ENCODE measurements around the gene SNX9.

DNA sequence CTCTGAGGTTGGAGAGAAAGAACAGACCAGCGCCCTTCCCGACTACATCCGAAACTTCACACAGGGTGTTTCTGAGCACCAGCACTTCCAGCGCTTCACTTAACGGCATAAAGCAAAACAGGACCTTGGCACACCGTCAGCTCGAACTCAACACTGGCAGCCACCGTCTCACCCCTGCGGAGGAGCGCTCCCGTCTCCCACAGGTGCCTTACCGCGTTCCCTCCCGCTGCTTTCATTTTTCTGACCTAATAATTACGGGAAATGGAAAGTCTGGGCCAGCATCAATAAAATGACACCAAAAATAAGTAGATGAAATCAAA is 120.9 kb downstream of the SNX9 start:
- TF ChIP-seq, protein P1, sequence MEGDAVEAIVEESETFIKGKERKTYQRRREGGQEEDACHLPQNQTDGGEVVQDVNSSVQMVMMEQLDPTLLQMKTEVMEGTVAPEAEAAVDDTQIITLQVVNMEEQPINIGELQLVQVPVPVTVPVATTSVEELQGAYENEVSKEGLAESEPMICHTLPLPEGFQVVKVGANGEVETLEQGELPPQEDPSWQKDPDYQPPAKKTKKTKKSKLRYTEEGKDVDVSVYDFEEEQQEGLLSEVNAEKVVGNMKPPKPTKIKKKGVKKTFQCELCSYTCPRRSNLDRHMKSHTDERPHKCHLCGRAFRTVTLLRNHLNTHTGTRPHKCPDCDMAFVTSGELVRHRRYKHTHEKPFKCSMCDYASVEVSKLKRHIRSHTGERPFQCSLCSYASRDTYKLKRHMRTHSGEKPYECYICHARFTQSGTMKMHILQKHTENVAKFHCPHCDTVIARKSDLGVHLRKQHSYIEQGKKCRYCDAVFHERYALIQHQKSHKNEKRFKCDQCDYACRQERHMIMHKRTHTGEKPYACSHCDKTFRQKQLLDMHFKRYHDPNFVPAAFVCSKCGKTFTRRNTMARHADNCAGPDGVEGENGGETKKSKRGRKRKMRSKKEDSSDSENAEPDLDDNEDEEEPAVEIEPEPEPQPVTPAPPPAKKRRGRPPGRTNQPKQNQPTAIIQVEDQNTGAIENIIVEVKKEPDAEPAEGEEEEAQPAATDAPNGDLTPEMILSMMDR (conservative IDR thresholded peaks at IDR 0.05) = no peak
- TF ChIP-seq ZFX (IDR thresholded peaks at IDR 0.05) = no peak
